Embryonic facial prominence (tissue), 1 donor: ENCODE data around the gene VWA5B2.

Experiments
- DNase-seq: peaks from one replicate; pipeline ENCODE4 v3.0.0-alpha.2; 2016; ENCODE audit errors: extremely low spot score

The VWA5B2 gene

DNA sequence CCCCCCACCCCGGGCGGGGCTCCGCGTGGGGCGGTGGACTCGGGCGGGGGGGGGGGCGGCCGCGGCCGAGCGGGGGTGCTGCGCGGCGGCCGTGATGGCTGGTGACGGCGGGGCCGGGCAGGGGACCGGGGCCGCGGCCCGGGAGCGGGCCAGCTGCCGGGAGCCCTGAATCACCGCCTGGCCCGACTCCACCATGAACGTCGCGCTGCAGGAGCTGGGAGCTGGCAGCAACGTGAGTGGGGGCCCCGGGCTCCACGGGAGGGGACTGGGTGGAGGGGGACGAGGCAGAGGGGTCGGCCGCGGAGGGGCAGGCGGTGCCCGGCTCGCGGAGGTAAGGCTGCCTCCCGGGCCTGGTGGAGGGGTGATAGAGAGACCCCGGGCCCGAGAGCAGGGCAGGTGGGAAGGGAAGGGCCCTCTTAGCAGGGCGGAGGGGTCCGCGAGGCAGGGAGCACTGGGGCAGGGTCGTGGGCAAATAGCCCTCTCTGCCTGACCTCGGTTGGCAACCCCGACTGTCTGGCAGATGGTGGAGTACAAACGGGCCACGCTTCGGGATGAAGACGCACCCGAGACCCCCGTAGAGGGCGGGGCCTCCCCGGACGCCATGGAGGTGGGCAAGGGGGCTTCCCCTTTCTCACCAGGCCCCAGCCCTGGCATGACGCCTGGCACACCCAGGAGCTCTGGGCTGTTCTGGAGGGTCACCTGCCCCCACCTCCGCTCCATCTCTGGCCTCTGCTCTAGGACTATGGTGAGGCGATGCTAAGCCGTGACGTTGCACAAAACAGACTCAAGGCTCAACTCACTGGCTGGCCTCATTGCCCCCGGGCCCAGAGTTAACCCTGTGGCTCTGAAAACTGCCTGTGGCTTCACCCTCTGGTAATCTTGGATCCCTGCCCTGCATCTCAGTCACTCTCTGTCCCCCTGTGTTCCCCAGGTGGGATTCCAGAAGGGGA, 46.9 kb downstream of the VWA5B2 start, which contains the start of gene ECE2:
ECE2 (plus strand) TSS at position 62 of the 950 bp plus-strand sequence; CDS start at position 194, 132 bp downstream.
- no peak for DNase-seq

DNA sequence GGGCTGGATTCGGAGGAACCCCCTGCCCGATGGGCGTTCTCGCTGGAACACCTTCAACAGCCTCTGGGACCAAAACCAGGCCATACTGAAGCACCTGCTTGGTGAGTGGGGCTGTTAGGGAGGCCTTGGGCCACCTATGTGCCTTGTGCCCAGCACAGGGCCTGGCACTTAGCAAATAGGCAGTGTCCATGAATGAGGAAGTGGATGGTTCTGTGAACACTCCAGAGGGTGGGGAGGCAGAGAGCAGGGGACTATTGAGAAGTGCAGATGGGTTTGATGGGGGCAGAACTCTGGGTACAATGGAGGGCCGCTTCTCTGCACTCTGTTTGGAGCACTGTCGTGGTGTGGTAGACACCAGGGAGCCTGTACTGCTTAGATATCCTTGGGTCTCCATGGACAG, 48.0 kb downstream of the VWA5B2 start:
- no peak for DNase-seq

- DNase-seq, result no peak
Measured at GRCh38 chr3:184282941-184283340, 53.6 kb downstream of the VWA5B2 start.

GRCh38 chr3:184283681-184284080, 54.3 kb downstream of the VWA5B2 start:
- DNase-seq, result no peak

DNA sequence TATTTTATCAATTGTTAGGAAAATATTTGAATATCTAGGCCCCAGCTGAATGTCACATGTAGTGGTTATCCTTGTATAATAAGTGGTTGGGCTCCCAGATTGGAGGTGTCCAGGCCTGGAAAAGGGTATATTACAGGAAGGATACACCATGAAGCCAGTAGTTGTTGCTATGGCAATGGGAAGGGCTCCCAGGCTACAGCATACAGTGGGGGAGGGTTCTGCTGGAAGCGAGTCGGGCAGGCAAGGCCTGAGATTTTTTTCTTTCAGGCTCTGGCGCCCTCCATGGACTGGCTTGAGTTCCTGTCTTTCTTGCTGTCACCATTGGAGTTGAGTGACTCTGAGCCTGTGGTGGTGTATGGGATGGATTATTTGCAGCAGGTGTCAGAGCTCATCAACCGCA, 55.3 kb downstream of the VWA5B2 start:
- DNase-seq, result no peak

- no peak for DNase-seq
Measured at GRCh38 chr3:184289426-184289938, 60.1 kb downstream of the VWA5B2 start.

DNA sequence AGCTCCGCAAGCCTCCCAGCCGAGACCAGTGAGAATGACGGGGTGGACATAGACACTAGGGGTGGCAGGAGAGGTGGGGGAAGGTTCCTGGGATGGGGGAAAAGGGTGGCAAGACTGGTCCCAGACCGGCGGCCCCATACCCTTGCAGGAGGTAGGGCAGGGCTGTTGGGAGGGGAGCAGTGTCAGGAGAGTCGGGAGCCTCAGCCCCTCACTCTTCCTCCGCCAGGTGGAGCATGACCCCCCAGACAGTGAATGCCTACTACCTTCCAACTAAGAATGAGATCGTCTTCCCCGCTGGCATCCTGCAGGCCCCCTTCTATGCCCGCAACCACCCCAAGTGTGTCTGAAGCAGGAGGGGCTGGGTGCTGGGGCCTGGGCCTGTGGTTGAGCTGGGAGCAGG, 60.9 kb downstream of the VWA5B2 start:
- DNase-seq, result no peak

DNA sequence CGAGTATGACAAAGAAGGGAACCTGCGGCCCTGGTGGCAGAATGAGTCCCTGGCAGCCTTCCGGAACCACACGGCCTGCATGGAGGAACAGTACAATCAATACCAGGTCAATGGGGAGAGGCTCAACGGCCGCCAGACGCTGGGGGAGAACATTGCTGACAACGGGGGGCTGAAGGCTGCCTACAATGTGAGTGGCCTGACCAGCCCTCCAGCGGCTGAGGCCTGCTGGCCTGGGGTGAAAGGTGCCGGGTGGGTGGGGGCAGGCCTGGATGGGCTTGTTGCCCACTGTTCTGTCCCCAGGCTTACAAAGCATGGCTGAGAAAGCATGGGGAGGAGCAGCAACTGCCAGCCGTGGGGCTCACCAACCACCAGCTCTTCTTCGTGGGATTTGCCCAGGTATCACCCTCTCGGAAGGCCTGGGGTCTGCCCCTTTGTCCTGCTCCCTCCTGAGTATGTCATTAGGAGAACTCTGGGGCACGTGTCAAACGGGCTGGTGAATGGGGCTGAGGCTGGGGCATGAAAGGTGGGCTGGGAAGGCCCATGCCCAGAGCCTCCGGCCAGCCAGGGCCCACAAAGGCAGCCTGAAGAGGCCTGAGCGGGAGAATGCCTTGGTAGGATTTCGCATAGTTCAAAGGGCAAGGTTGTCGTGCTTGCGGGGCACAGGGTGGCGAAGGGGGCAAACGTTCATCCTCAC, 61.8 kb downstream of the VWA5B2 start:
- DNase-seq, result no peak
